ENCODE measurements around the gene SLC25A25.
A peak's percentile ranks its signal among the peaks of the same experiment; 100 is the strongest.
"Not testable (repeated sequence)": the region's sequence is repeated elsewhere in the genome, so short reads cannot be mapped to it uniquely, and the experiment has no call there.

SLC25A25 gene

GRCh38 chr9:128109050-128109709, 41.1 kb downstream of the SLC25A25 start:
- DNase-seq (ENCODE audit: low spot score): no peak

DNA sequence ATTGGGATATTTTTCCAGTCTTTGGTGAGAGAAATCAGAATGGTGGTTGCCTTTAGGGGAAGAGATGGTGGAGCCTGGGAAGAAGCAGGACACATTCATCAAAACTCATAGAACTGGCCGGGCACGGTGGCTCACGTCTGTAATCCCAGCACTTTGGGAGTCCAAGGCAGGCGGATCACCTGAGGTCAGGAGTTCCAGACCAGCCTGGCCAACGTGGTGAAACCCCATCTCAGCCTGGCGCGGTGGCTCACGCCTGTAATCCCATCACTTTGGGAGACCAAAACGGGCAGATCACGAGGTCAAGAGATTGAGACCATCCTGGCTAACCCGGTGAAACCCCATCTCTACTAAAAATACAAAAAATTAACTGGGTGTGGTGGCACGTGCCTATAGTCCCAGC, 43.7 kb downstream of the SLC25A25 start:
- not testable (repeated sequence) for DNase-seq (ENCODE audit: low spot score)

DNA sequence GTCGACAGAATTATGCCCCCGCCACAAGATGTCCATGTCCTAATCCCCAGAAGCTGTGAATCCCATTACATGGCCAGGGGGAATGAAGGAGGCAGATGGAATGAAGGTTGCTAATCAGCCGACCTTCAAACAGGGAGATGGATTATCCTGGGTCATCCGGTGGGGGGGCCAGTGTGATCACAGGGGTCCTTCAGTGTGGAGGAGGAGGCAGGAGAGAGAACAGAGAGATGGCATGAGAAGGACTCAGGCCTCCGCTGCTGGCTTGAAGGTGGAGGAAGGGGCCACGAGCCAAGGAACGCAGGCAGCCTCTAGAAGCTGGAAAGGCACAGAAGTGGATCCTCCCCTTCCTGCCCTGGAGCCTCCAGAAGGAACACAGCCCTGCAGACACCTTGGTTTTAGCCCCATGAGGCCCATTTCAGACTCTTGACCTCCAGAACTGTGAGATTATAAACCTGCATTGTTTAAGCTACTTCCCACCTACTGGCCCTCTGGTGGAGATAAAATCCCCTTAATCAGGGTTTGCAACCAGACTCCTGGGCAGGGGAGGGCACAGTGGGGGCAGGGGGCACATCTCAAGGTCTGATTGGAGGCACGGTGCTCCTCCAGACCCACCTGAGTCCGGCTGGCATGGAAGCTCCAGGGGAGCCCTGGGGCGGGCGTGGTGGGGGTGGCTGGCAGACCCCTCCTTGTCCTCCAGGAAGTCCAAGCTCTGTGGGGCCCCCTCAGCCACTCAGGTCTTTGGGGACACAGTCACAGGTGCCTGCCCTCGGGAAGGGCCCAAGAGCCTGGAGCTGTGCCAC, 45.7 kb downstream of the SLC25A25 start:
- DNase-seq (ENCODE audit: low spot score): no peak

DNA sequence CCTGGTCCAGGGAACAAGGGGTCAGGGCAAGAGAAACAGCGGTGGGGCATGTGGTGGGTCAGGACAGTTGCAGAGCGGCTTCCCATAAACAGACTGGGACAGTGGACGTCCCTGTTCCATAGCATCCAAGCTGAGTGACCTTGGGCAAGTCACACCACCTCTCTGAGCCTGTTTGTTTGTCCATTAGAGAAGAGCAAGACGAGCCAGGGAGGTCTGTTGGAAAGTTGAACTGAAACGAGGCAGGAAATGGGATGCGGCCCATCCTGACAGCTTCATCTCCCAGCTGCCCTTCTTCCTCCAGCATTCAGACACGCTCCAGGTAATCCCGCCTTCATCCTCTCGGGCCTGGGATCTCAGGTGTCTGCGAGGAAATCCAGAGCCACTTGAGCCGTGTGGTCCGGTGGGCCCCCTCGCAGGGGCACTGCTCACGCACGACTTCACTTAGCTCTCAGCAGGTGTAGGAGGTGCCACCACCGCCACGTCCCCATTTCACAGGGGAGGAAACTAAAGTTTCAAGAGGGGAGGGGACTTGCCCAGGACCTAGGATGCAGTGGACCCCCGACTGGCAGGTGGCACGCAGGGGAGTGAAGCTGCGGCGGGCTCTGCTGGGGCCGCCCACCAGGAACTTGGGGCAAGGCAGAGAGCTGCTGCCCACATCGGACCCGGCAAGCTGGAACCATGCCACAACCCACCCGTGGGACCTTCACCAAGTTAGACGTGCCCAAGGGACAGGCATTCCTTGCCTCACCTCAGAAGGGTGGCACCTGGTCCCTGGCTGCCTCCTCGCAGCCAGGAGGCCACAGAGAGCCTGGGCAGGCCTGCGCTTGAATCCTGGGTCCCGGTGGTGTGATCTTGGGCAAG, 46.5 kb downstream of the SLC25A25 start:
- no peak for DNase-seq (ENCODE audit: low spot score)

GRCh38 chr9:128115187-128116103, 47.4 kb downstream of the SLC25A25 start:
- DNase-seq (ENCODE audit: low spot score): peak; percentile 98

- peak; percentile 16 for DNase-seq (ENCODE audit: low spot score)
Observed at GRCh38 chr9:128116104-128117083, 48.4 kb downstream of the SLC25A25 start.

DNA sequence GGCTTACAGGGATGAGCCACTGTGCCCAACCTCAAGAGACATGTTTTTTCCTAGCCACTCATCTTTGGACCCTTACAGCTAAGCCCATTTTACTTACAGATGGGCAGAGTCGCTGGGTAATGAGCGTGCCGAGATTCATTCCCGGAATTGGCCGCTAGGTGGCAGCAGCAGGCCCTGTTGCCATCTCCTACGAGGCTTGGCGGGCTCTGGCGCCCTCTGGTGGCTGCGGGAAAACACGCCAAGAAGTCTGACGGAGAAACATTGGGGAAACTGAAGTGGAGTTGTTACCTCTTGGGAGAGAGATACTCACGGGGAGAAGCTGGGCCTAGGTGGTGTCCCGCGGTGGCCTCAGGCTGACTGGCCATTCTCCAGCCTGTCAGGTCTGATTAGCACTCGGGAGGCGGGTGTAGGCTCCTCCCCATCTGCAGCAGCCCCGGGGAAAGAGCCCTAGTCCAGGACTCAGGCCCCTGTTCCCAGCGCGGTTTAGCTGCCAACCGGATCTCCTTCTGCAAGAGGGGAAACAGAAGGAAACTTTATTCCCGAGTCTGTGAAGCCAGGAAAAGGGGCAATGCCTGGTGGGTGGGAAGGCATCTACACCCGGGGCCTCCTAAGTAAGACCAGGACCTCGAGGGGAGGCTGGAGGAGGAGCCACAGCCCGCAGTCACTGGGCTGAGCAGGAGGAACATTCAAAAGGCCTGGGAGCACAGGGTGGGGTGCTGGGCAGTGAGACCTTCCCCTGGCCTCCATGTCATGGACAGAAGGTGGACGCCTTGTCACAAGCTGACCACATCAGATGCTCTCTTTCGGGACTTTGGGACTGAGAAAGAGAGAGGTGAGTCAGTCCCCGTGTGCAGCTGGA, 49.8 kb downstream of the SLC25A25 start:
- DNase-seq (ENCODE audit: low spot score): peak; percentile 96

DNA sequence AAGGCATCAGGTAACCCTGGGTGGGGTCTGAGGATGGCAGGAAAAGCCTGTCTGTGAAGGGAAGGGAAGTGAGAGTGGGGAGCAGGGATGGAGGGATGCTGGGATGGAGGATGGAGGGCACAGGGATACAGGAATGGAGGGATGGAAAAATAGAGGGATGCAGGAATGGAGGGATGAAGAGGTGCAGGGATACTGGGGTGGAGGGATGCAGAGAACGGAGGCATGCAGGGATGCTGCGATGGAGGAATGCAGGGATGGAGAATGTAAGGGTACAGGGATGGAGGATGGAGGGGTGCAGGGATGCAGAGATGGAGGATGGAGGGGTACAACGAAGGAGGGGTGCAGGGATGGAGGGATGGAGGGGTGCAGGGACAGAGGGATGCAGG, 50.4 kb downstream of the SLC25A25 start:
- no peak for DNase-seq (ENCODE audit: low spot score)

- no peak for DNase-seq (ENCODE audit: low spot score)
Observed at GRCh38 chr9:128118971-128119665, 51.1 kb downstream of the SLC25A25 start.

DNA sequence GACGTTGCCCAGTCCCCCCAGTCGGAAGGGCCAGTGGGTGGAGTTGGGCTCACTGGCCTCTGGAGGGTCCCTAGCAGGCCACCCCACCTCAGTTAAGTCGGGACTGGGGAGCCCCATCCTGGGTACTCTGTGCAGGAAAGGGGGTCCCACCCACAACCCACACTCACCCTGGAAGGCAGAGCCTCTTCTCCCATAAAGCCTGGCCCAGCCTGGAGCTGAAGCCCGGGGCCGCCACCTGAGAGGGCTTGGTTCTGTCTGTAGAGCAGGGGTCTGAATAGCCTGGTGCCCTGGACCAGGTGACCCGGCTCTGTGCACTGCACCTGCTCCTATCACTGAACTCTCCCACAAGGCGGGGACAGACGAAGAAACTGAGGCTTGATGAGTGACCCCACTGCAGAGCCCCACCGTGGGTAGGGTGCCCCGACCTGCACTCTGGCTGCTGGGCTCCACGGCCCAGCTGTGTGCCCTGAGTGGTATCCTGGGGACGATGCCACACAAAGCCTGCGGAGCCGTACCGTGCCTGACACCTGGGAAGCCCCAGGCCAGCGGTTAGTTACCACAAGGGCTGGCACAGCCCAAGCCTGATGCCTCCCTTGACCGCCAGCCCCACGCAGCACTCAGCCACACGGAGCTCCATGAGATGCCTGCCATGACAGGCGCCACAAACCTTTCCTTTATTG, 52.2 kb downstream of the SLC25A25 start:
- no peak for DNase-seq (ENCODE audit: low spot score)

GRCh38 chr9:128120741-128121465, 52.9 kb downstream of the SLC25A25 start:
- DNase-seq (ENCODE audit: low spot score): no peak

GRCh38 chr9:128121466-128121810, 53.4 kb downstream of the SLC25A25 start:
- DNase-seq (ENCODE audit: low spot score): no peak

- no peak for DNase-seq (ENCODE audit: low spot score)
Observed at GRCh38 chr9:128121924-128122808, 54.1 kb downstream of the SLC25A25 start.

DNA sequence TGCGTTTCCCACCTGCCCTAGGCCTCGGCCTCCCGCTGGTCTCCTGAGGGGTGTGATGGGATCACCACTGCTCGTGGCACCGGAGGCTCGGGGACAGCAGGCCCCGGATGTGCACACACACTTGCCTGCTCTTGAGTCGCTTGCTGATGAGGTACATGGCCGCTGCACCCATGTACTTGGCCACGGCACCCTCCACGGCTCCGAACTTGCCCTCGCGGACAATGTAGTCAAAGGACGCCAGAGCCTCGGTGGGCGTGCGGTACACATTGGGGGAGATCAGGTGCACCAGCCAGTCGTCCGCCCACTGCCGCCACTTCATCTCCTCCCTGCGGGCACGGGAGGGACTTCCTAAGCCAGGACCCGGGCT, 54.8 kb downstream of the SLC25A25 start:
- no peak for DNase-seq (ENCODE audit: low spot score)

- DNase-seq (ENCODE audit: low spot score): no peak
Observed at GRCh38 chr9:128123451-128124080, 55.5 kb downstream of the SLC25A25 start.

- no peak for DNase-seq (ENCODE audit: low spot score)
Observed at GRCh38 chr9:128124451-128124850, 56.4 kb downstream of the SLC25A25 start.

Measured in hematopoietic multipotent progenitor cell treated with erythropoietin and hydrocortisone succinate and interleukin-3 and kit ligand, for 15 days (in vitro differentiated cells).